CD4-positive, alpha-beta T cell treated with Interleukin-4 for 1 hour (primary cell): ENCODE data around the gene HLA-DQB1.
A peak's percentile ranks its signal among the peaks of the same experiment; 100 is the strongest.
"Not testable (repeated sequence)": the region's sequence is repeated elsewhere in the genome, so short reads cannot be mapped to it uniquely, and the experiment has no call there.

Experiments
- DNase-seq, 2 donors: peaks; one replicate each; pipeline ENCODE4 v3.0.0-alpha.2; 2020 to 2022

The HLA-DQB1 gene

GRCh38 chr6:32662099-32662498, 4.4 kb downstream of the HLA-DQB1 start:
- no peak for DNase-seq

DNA sequence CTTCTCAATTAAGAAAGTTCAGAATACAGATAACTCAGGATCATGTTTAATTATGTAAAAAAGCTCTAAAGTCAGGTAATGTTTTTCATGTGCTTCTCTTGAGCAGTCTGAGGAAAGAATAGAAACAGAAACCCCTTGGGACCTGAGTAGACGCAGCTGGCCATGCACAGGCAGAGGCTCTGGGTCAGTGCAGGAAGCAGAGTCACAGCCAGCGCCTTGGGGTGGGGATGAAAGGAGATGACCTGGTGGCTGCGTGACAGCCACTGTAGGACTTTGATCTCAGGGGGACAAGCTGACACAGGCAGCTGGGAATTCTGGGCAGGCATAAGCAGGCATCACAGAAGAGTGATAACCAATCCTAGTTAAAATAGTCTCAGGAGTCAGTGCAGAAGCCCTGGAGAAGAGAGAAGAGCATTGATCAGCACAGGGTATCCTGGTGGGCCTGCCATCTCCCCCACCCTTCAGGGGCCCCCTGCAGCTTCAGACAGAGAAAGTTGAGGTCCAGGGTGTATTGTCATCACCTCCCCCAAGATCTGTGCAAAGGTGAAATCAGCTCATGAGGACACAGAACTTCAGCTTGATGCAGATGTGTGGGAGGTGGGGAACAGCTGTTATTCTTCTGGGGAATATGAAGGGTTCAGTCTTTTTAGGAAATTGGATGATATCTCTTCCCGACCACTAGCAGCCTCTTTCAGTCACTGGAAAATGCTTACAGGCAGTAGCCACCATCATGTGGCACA, 6.4 kb downstream of the HLA-DQB1 start:
- no peak for DNase-seq

GRCh38 chr6:32658268-32658897, 8.1 kb downstream of the HLA-DQB1 start:
- DNase-seq, result no peak

GRCh38 chr6:32657819-32658218, 8.6 kb downstream of the HLA-DQB1 start:
- DNase-seq, result not testable (repeated sequence)

DNA sequence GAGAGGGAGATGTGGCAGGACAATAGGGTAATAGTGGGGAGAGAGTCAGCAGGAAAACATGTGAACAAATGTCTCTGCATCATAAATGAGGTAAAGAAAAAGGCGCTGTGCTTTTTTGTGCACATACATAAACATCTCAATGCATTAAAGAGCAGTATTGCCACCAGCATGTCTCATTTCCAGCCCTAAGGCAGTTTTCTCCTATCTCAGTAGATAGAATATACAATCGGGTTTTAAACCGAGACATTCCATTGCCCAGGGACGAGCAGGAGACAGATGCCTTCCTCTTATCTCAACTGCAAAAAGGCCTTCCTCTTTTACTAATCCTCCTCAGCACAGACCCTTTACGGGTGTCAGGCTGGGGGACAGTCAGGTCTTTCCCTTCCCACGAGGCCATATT, 9.1 kb downstream of the HLA-DQB1 start:
- not testable (repeated sequence) for DNase-seq

DNA sequence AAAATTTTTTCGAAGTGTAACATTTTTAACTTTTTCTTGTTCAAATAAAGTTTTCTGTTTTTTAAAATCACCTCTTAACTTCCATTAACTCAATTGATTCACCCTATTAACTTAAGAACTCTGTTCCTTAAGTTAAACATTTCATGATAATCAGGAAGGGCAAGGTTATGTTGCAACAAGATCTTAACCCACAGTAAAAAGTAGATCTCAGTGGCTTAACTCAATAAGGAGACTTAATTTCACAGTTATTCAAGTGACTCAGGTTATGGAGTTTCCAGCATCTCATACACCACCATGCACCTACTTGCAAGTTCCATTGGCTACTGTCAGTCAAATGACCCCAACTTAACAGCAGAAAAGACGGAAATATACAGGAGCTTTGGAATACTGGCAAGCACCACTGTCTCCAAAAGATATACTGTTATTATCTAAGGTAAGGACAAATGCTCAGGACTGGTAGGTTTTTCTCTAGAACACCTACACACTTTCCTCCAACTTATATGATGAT, 11.2 kb downstream of the HLA-DQB1 start:
- DNase-seq, result no peak

DNA sequence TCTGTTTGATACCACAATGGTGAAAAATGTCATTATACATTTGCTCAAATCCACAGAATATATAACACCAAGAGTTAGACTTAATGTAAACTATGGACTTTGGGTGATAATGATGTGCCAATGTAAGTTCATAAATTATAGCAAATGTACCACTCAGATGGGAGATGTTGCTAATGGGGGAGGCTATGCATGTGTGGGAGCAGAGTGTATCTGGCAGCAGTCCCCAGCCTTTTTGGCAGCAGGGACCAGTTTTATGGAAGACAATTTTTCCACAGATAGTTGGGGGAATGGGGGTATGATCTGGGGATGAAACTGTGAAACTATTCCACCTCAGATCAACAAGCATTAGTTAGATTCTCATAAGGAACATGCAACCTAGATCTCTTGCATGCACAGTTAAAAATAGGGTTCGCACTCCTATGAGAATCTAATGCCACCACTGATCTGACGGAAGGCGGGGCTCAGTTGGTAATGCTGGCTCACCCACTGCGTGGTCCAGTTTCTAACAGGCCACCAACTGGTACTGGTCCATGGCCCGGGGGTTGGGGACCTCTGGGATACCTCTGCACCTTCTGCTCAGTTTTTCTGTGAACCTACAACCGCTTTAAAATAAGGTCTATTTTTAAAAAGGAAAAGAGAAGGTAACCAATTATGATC, 21.3 kb downstream of the HLA-DQB1 start:
- DNase-seq, result no peak

- DNase-seq, result no peak
Measured at GRCh38 chr6:32643904-32644303, 22.6 kb downstream of the HLA-DQB1 start.

GRCh38 chr6:32642720-32643106, 23.7 kb downstream of the HLA-DQB1 start:
- DNase-seq, result no peak

- not testable (repeated sequence) for DNase-seq
Measured at GRCh38 chr6:32641785-32642719, 24.4 kb downstream of the HLA-DQB1 start.

- no peak for DNase-seq
Measured at GRCh38 chr6:32641122-32641521, 25.3 kb downstream of the HLA-DQB1 start.

- DNase-seq, result no peak
Measured at GRCh38 chr6:32639440-32640394, 26.7 kb downstream of the HLA-DQB1 start.

DNA sequence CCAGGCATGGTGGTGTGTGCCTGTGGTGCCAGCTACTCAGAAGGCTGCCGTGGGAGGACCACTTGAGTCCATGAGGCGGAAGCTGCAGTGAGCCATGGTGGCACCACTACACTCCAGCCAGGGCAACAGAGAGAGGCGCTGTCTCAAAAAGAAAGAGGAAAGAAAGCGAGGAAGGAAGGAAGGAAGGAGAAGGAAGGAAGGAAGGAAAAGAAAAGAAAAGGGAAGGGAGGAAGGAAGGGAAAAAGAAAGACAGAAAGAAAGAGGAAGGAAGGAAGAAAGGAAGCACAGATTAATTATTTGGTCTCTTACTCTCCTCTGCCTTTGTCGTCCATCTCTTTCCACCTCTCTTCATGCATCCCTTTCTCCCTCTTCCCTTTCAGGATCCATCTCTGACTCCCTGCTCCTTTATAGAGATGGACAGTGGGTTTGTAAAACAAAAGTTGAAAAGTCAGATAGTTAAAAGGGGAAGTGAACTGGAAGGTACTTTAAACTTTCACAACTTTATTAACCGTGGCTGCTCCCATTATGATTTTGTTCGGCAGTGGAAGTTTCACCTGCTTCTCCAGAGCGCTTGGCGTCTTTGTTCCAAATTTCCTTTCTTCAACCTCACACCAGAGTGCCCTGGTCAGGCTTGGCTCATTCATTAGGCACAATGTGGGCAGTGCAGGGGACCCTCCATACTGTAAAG, 27.8 kb downstream of the HLA-DQB1 start:
- DNase-seq, result peak in 1 of 2 donors; percentile 53

- no peak for DNase-seq
Measured at GRCh38 chr6:32637883-32638282, 28.6 kb downstream of the HLA-DQB1 start.

DNA sequence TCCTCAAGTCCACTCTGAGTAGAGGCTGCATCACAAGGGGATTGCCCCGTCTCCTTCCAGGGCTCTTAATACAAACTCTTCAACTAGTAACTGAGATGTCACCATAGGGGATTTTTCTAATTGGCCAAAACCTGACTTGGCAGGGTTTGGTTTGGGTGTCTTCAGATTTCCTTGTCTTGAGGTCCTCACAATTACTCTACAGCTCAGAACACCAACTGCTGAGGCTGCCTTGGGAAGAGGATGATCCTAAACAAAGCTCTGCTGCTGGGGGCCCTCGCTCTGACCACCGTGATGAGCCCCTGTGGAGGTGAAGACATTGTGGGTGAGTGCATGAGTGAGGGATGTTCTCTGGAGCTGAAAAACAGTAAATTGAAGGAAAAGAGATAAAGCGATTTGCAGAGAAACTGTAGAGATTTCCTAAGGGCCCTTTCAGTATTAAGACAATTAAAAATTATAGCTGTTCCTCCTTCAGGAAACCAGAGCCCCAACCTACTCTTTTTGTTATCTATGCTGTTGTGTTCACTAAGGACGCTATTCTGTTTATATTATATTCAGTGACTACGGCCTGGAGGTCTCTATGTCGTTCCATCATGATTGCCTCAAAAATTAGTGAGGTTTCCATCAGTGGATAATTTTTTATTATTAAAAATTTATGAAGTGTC, 29.1 kb downstream of the HLA-DQB1 start, which contains the start of gene HLA-DQA1:
Gene HLA-DQA1, plus strand, starts transcription at position 188 of the 662 bp plus-strand sequence. Its CDS starts 53 bp downstream, at position 241.
- DNase-seq, result peak; percentile 77 to 84

GRCh38 chr6:32635526-32636123, 30.8 kb downstream of the HLA-DQB1 start:
- DNase-seq, result no peak

DNA sequence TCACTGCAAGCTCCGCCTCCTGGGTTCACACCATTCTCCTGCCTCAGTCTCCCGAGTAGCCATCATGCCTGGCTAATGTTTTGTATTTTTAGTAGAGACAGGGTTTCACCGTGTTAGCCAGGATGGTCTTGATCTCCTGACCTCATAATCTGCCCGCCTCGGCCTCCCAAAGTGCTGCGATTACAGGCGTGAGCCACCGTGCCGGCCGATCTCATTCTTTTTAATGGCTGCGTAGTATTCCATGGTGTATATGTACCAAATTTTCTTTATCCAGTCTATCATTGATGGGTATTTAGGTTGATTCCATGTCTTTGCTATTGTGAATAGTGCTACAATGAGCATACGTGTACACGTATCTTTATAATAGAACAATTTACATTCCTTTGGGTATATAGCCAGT, 36.7 kb downstream of the HLA-DQB1 start:
- not testable (repeated sequence) for DNase-seq

- peak; percentile 53 to 75 for DNase-seq
Measured at GRCh38 chr6:32627831-32628230, 38.6 kb downstream of the HLA-DQB1 start.

GRCh38 chr6:32627249-32627648, 39.2 kb downstream of the HLA-DQB1 start:
- no peak for DNase-seq

- DNase-seq, result no peak
Measured at GRCh38 chr6:32625137-32625536, 41.3 kb downstream of the HLA-DQB1 start.
